ENCODE measurements around the gene S100A7.

GRCh38 chr1:153415850-153416570, 44.4 kb downstream of the S100A7 start, which contains the start of gene S100A7A:
- TF ChIP-seq POLR2A (IDR thresholded peaks at IDR 0.05): no peak
- TF ChIP-seq, protein P1, sequence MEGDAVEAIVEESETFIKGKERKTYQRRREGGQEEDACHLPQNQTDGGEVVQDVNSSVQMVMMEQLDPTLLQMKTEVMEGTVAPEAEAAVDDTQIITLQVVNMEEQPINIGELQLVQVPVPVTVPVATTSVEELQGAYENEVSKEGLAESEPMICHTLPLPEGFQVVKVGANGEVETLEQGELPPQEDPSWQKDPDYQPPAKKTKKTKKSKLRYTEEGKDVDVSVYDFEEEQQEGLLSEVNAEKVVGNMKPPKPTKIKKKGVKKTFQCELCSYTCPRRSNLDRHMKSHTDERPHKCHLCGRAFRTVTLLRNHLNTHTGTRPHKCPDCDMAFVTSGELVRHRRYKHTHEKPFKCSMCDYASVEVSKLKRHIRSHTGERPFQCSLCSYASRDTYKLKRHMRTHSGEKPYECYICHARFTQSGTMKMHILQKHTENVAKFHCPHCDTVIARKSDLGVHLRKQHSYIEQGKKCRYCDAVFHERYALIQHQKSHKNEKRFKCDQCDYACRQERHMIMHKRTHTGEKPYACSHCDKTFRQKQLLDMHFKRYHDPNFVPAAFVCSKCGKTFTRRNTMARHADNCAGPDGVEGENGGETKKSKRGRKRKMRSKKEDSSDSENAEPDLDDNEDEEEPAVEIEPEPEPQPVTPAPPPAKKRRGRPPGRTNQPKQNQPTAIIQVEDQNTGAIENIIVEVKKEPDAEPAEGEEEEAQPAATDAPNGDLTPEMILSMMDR (IDR thresholded peaks at IDR 0.05): no peak
- TF ChIP-seq EP300 (IDR thresholded peaks at IDR 0.05): no peak
